Neural progenitor cell (in vitro differentiated cells): ENCODE measurements around the gene HAPSTR1.

Source experiments
- CTCF ChIP-seq: fragments of 200-600 bp; sonication (generic); IDR thresholded peaks from 2 replicates; pipeline ENCODE4 v1.5.1; 2017; ENCODE audit warnings: antibody characterized with exemption, mild to moderate bottlenecking
- EZH2 ChIP-seq: fragments of 200-600 bp; sonication (generic); IDR thresholded peaks from 2 replicates; pipeline ENCODE4 v1.6.1; 2017; ENCODE audit warnings: antibody characterized with exemption, mild to moderate bottlenecking, moderate library complexity
- EZH2phosphoT487 ChIP-seq: fragments of 200-600 bp; sonication (generic); IDR thresholded peaks from 2 replicates; pipeline ENCODE4 v1.6.1; 2017; ENCODE audit warnings: antibody characterized with exemption

GRCh38 chr16:9123871-9124270 lies 32.4 kb downstream of the HAPSTR1 start:
- TF ChIP-seq CTCF (no peak), EZH2 (no peak), EZH2phosphoT487 (no peak)
